Stimulated activated CD8-positive, alpha-beta memory T cell treated with anti-CD3 and anti-CD28 coated beads, Interleukin-12 subunit alpha, Interleukin-12 subunit beta, amount 100 ng/mL, for 24 hours (primary cell): Measurements from ENCODE around the gene DNAI1.
"Not testable (repeated sequence)": the region's sequence is repeated elsewhere in the genome, so short reads cannot be mapped to it uniquely, and the experiment has no call there.

Source experiments
- DNase-seq: peaks from one replicate; pipeline ENCODE4 v3.0.0-alpha.2; 2020; ENCODE audit errors: extremely low read depth

The DNAI1 gene

DNA sequence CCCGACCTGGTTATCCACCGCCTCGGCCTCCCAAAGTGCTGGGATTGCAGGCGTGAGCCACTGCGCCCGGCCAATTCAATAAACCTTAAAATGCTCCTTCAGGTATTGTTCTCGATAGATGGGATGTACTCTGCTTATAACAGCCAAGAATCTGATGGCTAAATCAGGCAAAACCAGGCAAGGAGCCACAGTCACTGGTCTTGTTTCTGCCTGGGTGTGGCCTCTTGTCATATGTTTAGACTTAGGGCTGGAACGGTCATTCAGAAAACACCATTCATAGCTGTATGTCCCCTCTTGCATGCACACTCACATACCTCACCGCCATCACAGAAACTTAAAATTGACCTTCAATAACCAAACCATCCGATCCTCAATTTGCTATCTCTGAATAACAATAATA lies 8.0 kb upstream of the DNAI1 start:
- DNase-seq, result no peak

GRCh38 chr9:34451135-34451534 lies 7.5 kb upstream of the DNAI1 start:
- DNase-seq, result no peak

DNA sequence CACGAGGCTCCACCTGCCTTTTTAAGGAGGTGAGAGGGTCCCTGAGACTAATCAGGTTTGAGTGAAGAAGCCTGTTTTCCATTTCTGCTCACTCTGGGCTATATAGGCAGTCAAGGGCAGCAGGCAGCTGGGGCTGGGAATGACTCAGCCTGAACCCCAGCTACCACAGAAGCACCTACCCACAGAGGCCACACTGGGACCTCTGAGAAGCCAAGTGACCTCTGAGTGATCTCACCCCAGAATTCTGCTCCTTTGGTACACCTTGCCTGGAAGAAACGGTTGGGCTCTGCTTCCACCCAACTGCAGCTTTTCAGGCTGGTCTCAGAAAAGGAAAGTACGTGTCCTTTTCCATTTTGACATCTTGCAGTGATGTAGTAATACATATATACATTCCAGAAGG lies 7.1 kb upstream of the DNAI1 start:
- no peak for DNase-seq

GRCh38 chr9:34452568-34452967 lies 6.0 kb upstream of the DNAI1 start:
- no peak for DNase-seq

GRCh38 chr9:34454571-34455065 lies 4.0 kb upstream of the DNAI1 start:
- DNase-seq, result no peak

GRCh38 chr9:34456151-34456550 lies 2.5 kb upstream of the DNAI1 start:
- no peak for DNase-seq

- no peak for DNase-seq
Observed at GRCh38 chr9:34456746-34457145, 1.9 kb upstream of the DNAI1 start.

DNA sequence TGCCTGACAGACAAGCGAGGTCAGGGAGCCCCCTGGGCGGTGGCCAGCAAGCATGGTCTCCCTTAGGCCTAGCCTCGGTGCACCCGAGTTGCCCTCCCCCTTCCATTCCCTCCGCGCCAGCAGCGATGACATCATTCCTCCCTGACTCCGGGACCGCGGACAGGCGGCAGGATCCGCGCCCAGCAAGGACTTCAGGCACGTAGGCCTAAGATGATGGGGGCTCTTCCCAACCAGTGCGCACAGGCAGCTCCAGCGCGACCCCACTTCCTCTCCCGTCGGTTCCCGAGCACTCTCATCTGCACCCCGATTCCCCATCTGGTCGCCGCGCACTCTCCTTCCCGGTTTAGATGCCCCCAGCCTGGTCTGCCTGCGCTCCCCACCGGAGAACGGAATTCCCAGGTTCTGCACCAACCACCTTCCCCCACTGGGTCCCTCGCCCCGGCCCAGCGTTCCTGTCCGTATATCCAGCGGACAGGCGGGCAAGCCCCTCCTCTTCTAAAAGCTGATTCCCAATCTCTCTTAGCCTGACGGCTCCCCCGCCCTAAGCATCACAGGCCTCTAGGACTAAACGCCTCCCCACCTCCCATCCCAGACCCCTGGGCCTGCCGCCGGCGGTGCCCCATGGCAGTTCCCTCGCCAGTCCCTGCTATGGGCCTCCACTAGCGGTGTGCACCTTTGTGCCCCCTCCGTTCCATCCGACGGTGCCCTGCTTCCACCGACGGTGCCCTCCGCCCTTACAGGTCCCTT lies 1.2 kb upstream of the DNAI1 start:
- no peak for DNase-seq

- DNase-seq, result no peak
Observed at GRCh38 chr9:34458959-34459340, 345 bp downstream of the DNAI1 start.

GRCh38 chr9:34459356-34459755 lies 751 bp downstream of the DNAI1 start:
- DNase-seq, result no peak

GRCh38 chr9:34459941-34460340 lies 1.3 kb downstream of the DNAI1 start:
- DNase-seq, result no peak

- DNase-seq, result no peak
Observed at GRCh38 chr9:34463098-34463900, 4.7 kb downstream of the DNAI1 start.

DNA sequence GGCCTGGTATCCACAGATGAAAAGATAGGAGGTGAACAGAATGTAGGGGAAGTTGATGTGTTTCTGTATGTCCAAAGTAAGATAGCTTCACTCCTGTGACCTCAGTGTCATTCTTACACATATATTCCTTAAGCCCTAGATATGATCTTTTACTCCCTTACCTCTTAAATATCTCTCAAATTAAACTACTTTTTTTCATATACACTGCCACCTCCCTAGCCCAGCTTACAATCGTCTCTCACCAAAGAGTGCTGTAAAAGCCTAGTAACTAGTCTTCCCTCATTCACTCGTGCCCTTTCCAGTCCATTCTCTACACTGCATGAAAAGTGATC lies 5.3 kb downstream of the DNAI1 start:
- no peak for DNase-seq

GRCh38 chr9:34464571-34464970 lies 6.0 kb downstream of the DNAI1 start:
- DNase-seq, result no peak

GRCh38 chr9:34465468-34465867 lies 6.9 kb downstream of the DNAI1 start:
- DNase-seq, result no peak

DNA sequence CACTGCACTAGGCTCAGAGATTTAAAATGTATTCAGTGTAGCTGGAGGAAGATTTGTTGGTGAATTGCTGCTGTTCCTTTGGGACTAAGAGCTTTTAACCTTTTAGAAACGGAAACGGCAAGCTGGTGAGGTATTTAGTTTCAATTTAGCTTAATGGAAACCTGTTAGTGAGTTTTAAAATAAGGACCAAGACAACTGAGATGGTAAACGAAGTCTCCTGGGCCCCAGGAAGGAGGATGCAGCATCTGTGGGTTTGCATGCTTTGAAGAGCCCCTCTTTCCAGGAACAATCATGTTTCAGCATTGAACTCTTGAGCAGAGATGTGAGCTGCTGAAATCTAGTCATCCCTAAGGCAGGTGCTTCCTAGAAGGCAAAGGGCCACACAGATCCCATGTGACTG lies 16.5 kb downstream of the DNAI1 start:
- DNase-seq, result no peak

- DNase-seq, result no peak
Observed at GRCh38 chr9:34477541-34477940, 18.9 kb downstream of the DNAI1 start.

DNA sequence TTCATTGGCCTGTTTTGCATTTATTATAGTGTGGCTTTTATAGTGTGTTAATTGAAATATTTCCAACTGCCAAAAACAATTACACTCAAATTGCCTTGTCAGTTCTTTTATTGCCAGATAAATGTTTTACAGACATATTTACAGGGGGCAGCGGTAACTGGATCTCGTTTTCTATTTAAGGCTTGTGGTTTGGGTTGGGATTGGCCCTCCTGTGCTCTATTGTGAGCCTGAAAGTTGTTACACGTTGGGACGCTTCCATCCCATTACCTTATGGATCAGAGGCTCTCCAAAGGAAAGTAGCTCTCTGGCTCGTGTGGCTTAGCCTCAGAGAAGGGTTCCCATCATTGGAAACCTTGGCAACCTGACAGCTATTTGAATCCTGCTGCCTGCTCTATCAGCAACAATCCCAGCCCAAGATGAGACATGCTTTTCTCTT lies 20.8 kb downstream of the DNAI1 start:
- DNase-seq, result no peak

DNA sequence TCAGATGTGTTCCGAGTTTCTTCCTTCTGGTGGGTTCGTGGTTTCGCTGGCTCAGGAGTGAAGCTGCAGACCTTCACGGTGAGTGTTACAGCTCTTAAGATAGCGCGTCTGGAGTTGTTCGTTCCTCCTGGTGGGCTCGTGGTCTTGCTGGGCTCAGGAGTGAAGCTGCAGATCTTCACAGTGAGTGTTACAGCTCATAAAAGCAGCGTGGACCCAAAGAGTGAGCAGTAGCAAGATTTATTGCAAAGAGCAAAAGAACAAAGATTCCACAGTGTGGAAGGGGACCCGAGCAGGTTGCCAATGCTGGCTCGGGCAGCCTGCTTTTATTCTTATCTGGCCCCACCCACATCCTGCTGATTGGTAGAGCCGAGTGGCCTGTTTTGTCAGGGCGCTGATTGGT lies 23.0 kb downstream of the DNAI1 start:
- DNase-seq, result not testable (repeated sequence)

DNA sequence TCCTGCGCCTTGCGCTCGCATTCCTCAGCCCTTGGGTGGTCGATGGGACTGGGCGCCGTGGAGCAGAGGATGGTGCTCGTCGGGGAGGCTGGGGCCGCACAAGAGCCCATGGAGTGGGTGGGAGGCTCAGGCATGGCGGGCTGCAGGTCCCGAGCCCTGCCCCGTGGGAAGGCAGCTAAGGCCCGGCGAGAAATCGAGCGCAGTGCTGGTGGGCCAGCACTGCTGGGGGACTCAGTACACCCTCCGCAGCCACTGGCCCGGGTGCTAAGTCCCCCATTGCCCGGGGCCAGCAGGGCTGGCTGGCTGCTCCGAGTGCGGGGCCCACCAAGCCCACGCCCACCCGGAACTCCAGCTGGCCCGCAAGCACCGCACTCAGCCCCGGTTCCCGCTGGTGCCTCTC lies 24.1 kb downstream of the DNAI1 start:
- DNase-seq, result not testable (repeated sequence)

DNA sequence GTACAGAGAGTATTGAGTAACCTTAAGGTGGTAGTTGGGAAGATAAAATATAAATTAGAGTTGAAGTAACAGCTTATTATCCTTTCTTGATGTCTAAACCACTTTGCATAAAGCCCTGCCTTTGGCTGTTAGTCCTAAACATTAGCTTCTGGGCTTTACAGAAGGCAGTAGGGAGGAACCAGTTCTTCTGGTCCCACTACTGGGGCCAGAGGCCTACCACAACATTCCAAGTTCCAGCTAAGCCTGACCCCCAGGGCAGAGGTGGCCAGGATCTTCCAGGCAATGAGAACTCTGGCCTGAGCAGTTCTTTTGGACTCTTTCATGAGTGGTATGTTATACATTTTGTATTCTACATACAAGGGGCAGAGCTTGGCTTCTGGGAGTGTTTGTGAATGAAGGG lies 26.1 kb downstream of the DNAI1 start:
- no peak for DNase-seq

DNA sequence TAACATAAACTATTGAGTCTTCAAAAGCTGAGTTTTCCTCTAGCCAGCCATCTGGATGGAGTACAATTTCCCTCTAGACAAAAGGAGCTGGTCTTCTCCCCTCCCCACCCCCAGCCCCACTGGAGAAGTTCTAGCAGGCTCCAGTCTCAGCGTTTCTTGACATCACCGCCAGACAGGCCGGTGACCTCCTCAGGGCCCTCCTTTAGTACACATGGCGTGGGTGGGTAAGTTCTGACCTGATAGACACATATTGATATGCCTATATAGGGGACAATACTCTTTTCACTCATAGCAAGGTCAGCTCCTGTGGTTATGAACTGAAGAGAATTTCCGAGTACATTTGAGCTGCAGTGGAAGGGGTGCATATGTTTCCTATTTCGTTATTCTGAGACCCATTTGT lies 27.2 kb downstream of the DNAI1 start:
- DNase-seq, result no peak

- no peak for DNase-seq
Observed at GRCh38 chr9:34486572-34486971, 28.0 kb downstream of the DNAI1 start.
